Cardiac fibroblast (primary cell): Measurements from ENCODE around the gene CCDC127.

Source experiments
- DNase-seq, 2 donors: peaks; one replicate each; pipeline versions ENCODE4 v3.0.0 to v3.0.0-alpha.2; 2010; ENCODE audit warnings: low read depth in 2 of 2
- H3K4me3 ChIP-seq, 2 donors: replicated peaks in 1 of 2; 1 replicate in 1 of 2; 2 replicates in 1 of 2; pipeline ENCODE4 v1.5.1; 2011; ENCODE audit warnings: low read depth in 2 of 2, low read length in 2 of 2, mild to moderate bottlenecking in 2 of 2, moderate library complexity in 1 of 2
- CTCF ChIP-seq: IDR thresholded peaks from one replicate; pipeline ENCODE4 v1.5.1; 2011; ENCODE audit warnings: low read depth, mild to moderate bottlenecking, low read length, inconsistent platforms

CCDC127 gene

GRCh38 chr5:171801-172331, 46.1 kb downstream of the CCDC127 start:
- TF ChIP-seq CTCF, result no peak
- DNase-seq, result no peak
- H3K4me3 ChIP-seq, result no peak overlapping the region

- DNase-seq, result no peak
- TF ChIP-seq CTCF, result no peak
- no peak overlapping the region for H3K4me3 ChIP-seq
Observed at GRCh38 chr5:170971-171800, 46.8 kb downstream of the CCDC127 start.

- DNase-seq, result no peak
- H3K4me3 ChIP-seq, result no peak overlapping the region
- no peak for TF ChIP-seq CTCF
Observed at GRCh38 chr5:169728-170094, 48.2 kb downstream of the CCDC127 start.

- TF ChIP-seq CTCF, result no peak
- DNase-seq, result peak; percentile 90 to 93
- H3K4me3 ChIP-seq, result no peak overlapping the region
Observed at GRCh38 chr5:169071-169727, 48.8 kb downstream of the CCDC127 start.

GRCh38 chr5:167982-168660, 49.8 kb downstream of the CCDC127 start:
- DNase-seq, result peak; percentile 92 to 98
- no peak overlapping the region for H3K4me3 ChIP-seq
- TF ChIP-seq CTCF, result no peak

GRCh38 chr5:167511-167910, 50.4 kb downstream of the CCDC127 start:
- no peak overlapping the region for H3K4me3 ChIP-seq
- DNase-seq, result no peak
- TF ChIP-seq CTCF, result no peak
